Astrocyte (in vitro differentiated cells and primary cell): ENCODE results near the gene GRK5. TPM values are rescaled to one million over a fixed set of nuclear protein-coding genes. Genes with fewer than 3 reads are reported as not detected.

ENCODE experiments used
- DNase-seq: peaks from one replicate; pipeline ENCODE4 v3.0.0-alpha.2; 2010; ENCODE audit warnings: low read depth
- FAIRE-seq: peaks from 2 replicates; lab custom pipeline; 2011; peaks lifted over from hg19 to GRCh38; lab: Jason Lieb, UNC
- H2AFZ ChIP-seq: 2 replicates; pipeline ENCODE4 v1.6.0; 2012; ENCODE audit warnings: low read depth, low read length, inconsistent platforms
- H3K27ac ChIP-seq: 2 replicates; pipeline ENCODE4 v1.5.1; 2011; ENCODE audit warnings: low read depth, low read length, inconsistent platforms
- H3K27me3 ChIP-seq: 2 replicates; pipeline ENCODE4 v1.6.0; 2011; ENCODE audit warnings: low read length, inconsistent platforms; ENCODE audit not compliant: insufficient read depth
- H3K36me3 ChIP-seq: 2 replicates; pipeline ENCODE4 v1.5.1; 2011; ENCODE audit warnings: low read length, inconsistent platforms; ENCODE audit not compliant: insufficient read depth
- H3K4me1 ChIP-seq: 2 replicates; pipeline ENCODE4 v1.5.1; 2011; ENCODE audit warnings: low read length, inconsistent platforms; ENCODE audit not compliant: insufficient read depth
- H3K4me2 ChIP-seq: 2 replicates; pipeline ENCODE4 v1.6.0; 2012; ENCODE audit warnings: low read length, inconsistent platforms
- H3K4me3 ChIP-seq: 2 replicates; pipeline ENCODE4 v1.5.1; 2011; ENCODE audit warnings: low read depth, mild to moderate bottlenecking, low read length, inconsistent platforms; ENCODE audit not compliant: insufficient read depth
- H3K79me2 ChIP-seq: 2 replicates; pipeline ENCODE4 v1.6.0; 2012; ENCODE audit warnings: mild to moderate bottlenecking, low read length, inconsistent platforms; ENCODE audit not compliant: insufficient read depth
- H3K9ac ChIP-seq: 2 replicates; pipeline ENCODE4 v1.6.0; 2012; ENCODE audit warnings: mild to moderate bottlenecking, low read length, inconsistent platforms
- H3K9me3 ChIP-seq: 2 replicates; pipeline ENCODE4 v1.5.1; 2012; ENCODE audit warnings: low read depth, mild to moderate bottlenecking, low read length, inconsistent platforms; ENCODE audit not compliant: insufficient read depth
- H4K20me1 ChIP-seq: 2 replicates; pipeline ENCODE4 v1.6.0; 2012; ENCODE audit warnings: low read length, inconsistent platforms; ENCODE audit not compliant: insufficient read depth
- H3K27ac Mint-ChIP-seq: one replicate; pipeline ENCODE4 v1.8.0; 2021; ENCODE audit warnings: mild to moderate bottlenecking, mixed read lengths; ENCODE audit not compliant: unreplicated experiment
- H3K27me3 Mint-ChIP-seq: one replicate; pipeline ENCODE4 v1.8.0; 2021; ENCODE audit warnings: low read depth, mixed read lengths; ENCODE audit not compliant: unreplicated experiment
- H3K36me3 Mint-ChIP-seq: one replicate; pipeline ENCODE4 v1.8.0; 2021; ENCODE audit warnings: low read depth, mixed read lengths; ENCODE audit not compliant: unreplicated experiment
- H3K4me1 Mint-ChIP-seq: one replicate; pipeline ENCODE4 v1.8.0; 2021; ENCODE audit warnings: low read depth, mixed read lengths; ENCODE audit not compliant: unreplicated experiment
- H3K4me3 Mint-ChIP-seq: one replicate; pipeline ENCODE4 v1.8.0; 2021; ENCODE audit warnings: mild to moderate bottlenecking, moderate library complexity, mixed read lengths; ENCODE audit not compliant: unreplicated experiment
- H3K9me3 Mint-ChIP-seq: one replicate; pipeline ENCODE4 v1.8.0; 2021; ENCODE audit warnings: mild to moderate bottlenecking, mixed read lengths; ENCODE audit not compliant: unreplicated experiment
- EZH2 ChIP-seq: IDR thresholded peaks from 2 replicates; pipeline ENCODE4 v1.6.1; 2012; ENCODE audit warnings: mild to moderate bottlenecking, low read length, inconsistent platforms; ENCODE audit not compliant: insufficient read depth
- total RNA-seq: library from RNA; stranded (reverse); gene quantifications from 2 replicates; pipeline ENCODE4 v1.2.1, GENCODE V29; 2021
- TF ChIP-seq, protein P1 (sequence below): IDR thresholded peaks from 2 replicates; pipeline ENCODE4 v1.5.1; 2011; ENCODE audit warnings: low read depth, mild to moderate bottlenecking, inconsistent platforms, low read length, moderate library complexity; ENCODE audit not compliant: insufficient read depth

Gene GRK5
- total RNA-seq, 1 donor from 2014 or later = 8.5 TPM

DNA sequence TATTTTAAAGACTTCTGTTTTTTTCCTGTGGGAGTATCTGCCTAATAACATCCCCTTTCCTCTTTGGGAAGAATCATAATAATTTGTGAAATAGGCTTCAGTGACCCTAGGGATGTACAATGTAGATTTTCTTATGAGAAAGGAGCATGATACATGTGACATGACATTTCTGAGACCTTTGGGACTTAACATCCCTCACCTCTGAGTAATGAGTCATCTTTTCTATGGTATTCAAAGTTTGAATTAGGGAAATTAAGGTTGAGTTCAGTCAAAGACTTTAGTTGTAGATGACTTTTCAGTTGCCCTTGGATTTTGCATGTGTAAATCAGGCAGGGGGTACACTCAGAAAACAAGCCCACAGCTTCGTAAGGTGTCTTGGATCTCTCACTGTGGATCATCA is 14.3 kb downstream of the GRK5 start:
- Histone ChIP-seq H3K4me3 (no peak overlapping the region), H3K36me3 (no peaks in the 10 kb centered on the region), H3K27ac (no peak overlapping the region), H3K27me3 (no peaks in the 10 kb centered on the region), H3K4me1 (peaks cover 3% of the 10 kb centered on the region), H3K9me3 (no peaks in the 10 kb centered on the region), H2AFZ (no peak overlapping the region), H3K4me2 (no peak overlapping the region), H4K20me1 (peaks cover 47% of the 10 kb centered on the region), H3K9ac (no peak overlapping the region), H3K79me2 (peaks cover 29% of the 10 kb centered on the region)
- DNase-seq (no peak), FAIRE-seq (no peak)
- TF ChIP-seq, protein P1, sequence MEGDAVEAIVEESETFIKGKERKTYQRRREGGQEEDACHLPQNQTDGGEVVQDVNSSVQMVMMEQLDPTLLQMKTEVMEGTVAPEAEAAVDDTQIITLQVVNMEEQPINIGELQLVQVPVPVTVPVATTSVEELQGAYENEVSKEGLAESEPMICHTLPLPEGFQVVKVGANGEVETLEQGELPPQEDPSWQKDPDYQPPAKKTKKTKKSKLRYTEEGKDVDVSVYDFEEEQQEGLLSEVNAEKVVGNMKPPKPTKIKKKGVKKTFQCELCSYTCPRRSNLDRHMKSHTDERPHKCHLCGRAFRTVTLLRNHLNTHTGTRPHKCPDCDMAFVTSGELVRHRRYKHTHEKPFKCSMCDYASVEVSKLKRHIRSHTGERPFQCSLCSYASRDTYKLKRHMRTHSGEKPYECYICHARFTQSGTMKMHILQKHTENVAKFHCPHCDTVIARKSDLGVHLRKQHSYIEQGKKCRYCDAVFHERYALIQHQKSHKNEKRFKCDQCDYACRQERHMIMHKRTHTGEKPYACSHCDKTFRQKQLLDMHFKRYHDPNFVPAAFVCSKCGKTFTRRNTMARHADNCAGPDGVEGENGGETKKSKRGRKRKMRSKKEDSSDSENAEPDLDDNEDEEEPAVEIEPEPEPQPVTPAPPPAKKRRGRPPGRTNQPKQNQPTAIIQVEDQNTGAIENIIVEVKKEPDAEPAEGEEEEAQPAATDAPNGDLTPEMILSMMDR = no peak
- TF ChIP-seq EZH2 = no peak
- Mint-ChIP-seq H3K27ac (no peak overlapping the region), H3K36me3 (no peaks in the 10 kb centered on the region), H3K4me1 (peaks cover 9% of the 10 kb centered on the region), H3K4me3 (no peak overlapping the region), H3K27me3 (no peaks in the 10 kb centered on the region), H3K9me3 (no peaks in the 10 kb centered on the region)

DNA sequence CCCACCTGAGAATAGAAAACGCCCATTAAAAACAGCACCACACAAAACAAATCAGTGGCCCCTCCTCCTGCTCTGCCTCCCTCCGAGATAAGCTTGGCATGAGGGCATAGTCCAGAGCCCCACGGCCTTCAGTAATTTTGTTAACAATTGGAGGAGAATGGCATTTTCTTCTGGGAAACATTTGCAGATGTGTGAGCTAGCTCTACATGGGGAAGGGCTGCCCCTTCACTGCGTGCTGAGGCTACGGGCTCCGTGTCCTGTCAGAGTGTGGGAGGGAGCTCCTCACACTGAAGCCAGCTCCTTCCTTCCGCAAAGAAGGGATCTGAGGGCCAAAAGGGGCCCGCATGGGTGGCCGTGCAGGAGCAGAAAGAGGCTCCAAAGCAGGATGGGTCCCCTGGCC is 15.2 kb downstream of the GRK5 start:
- Histone ChIP-seq H2AFZ (no peak overlapping the region), H3K79me2 (peaks cover 29% of the 10 kb centered on the region), H3K27me3 (no peaks in the 10 kb centered on the region), H3K4me1 (peaks cover 3% of the 10 kb centered on the region), H3K4me2 (no peak overlapping the region), H3K9ac (no peak overlapping the region), H3K9me3 (no peaks in the 10 kb centered on the region), H3K4me3 (no peak overlapping the region), H4K20me1 (peaks cover 47% of the 10 kb centered on the region), H3K27ac (no peak overlapping the region), H3K36me3 (no peaks in the 10 kb centered on the region)
- no peak for TF ChIP-seq EZH2
- TF ChIP-seq, protein P1 = no peak
- DNase-seq (no peak), FAIRE-seq (no peak)
- Mint-ChIP-seq H3K27ac (no peak overlapping the region), H3K36me3 (no peaks in the 10 kb centered on the region), H3K4me1 (peaks cover 9% of the 10 kb centered on the region), H3K4me3 (peak overlapping the region; percentile 13), H3K9me3 (no peaks in the 10 kb centered on the region), H3K27me3 (no peaks in the 10 kb centered on the region)

DNA sequence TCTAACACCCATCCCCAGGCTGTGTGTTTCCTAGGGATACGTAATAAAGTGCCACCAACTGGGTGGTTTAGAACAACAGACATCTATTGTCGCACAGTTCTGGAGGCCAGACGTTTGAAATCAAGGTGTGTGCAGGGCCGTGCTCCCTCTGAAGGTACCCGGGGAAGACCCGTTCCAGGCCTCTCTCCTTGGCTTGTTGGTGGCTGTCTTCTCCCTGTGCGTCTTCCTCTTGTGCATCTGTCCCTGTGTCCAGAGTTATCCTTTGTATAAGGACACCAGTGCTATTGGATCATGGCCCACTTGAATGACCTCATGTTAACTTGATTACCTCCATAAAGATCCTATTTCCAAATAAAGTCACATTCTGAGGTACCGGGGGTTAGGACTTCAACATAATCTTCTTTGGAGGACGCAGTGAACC is 15.6 kb downstream of the GRK5 start:
- no peaks in the 10 kb centered on the region for H3K9me3 ChIP-seq
- H3K4me1 ChIP-seq = peaks cover 3% of the 10 kb centered on the region
- H2AFZ ChIP-seq = no peak overlapping the region
- no peak overlapping the region for H3K4me3 ChIP-seq
- Mint-ChIP-seq H3K4me1 (peaks cover 9% of the 10 kb centered on the region), H3K9me3 (no peaks in the 10 kb centered on the region), H3K4me3 (no peak overlapping the region), H3K27me3 (no peaks in the 10 kb centered on the region), H3K27ac (no peak overlapping the region), H3K36me3 (no peaks in the 10 kb centered on the region)
- peaks cover 43% of the 10 kb centered on the region for H4K20me1 ChIP-seq
- peaks cover 31% of the 10 kb centered on the region for H3K79me2 ChIP-seq
- no peaks in the 10 kb centered on the region for H3K36me3 ChIP-seq
- FAIRE-seq = no peak
- no peak for TF ChIP-seq EZH2
- TF ChIP-seq, protein P1 = no peak
- no peaks in the 10 kb centered on the region for H3K27me3 ChIP-seq
- H3K9ac ChIP-seq = no peak overlapping the region
- no peak overlapping the region for H3K27ac ChIP-seq
- no peak overlapping the region for H3K4me2 ChIP-seq
- DNase-seq = no peak
